Tibial nerve (tissue), 4 donors: ENCODE measurements around the gene IGF2. TPM values are rescaled to one million over a fixed set of nuclear protein-coding genes. Genes with fewer than 3 reads are reported as not detected.

ENCODE experiments used
- DNase-seq, 2 donors: peaks; one replicate each; pipeline ENCODE4 v3.0.0-alpha.2; 2019; ENCODE audit warnings: low spot score in 2 of 2
- H3K27ac ChIP-seq, 4 donors: fragments of 200-600 bp; sonication (generic) in 3 of 4; one replicate each; pipeline ENCODE4 v1.5.1; 2017 to 2019; ENCODE audit warnings: mild to moderate bottlenecking in 1 of 4
- H3K27me3 ChIP-seq, 2 donors: fragments of 200-600 bp; sonication (generic) in 1 of 2; one replicate each; pipeline versions ENCODE4 v1.5.1 to v1.6.0; 2017 to 2019
- H3K36me3 ChIP-seq, 3 donors: fragments of 200-600 bp; sonication (generic); one replicate each; pipeline ENCODE4 v1.5.1; 2018 to 2019
- H3K4me1 ChIP-seq, 4 donors: fragments of 200-600 bp; sonication (generic) in 3 of 4; one replicate each; pipeline ENCODE4 v1.5.1; 2017 to 2019
- H3K4me3 ChIP-seq, 4 donors: fragments of 200-600 bp; sonication (generic) in 3 of 4; one replicate each; pipeline ENCODE4 v1.5.1; 2017 to 2019; ENCODE audit warnings: mild to moderate bottlenecking in 1 of 4, moderate library complexity in 1 of 4
- H3K9me3 ChIP-seq, 4 donors: fragments of 200-600 bp; sonication (generic) in 3 of 4; one replicate each; pipeline ENCODE4 v1.5.1; 2017 to 2019
- EP300 ChIP-seq, 2 donors: sonication (generic); formaldehyde crosslinking; IDR thresholded peaks; one replicate each; pipeline ENCODE4 v1.6.1; 2017; ENCODE audit warnings: antibody characterized with exemption in 2 of 2, mild to moderate bottlenecking in 1 of 2
- POLR2A ChIP-seq, 2 donors: fragments of 450-650 bp; IDR thresholded peaks; one replicate each; pipeline ENCODE4 v1.6.1; 2017; ENCODE audit warnings: antibody characterized with exemption in 2 of 2, mild to moderate bottlenecking in 2 of 2, moderate library complexity in 2 of 2
- WGBS, 2 donors: methylation state at CpG; one replicate each; pipeline ENCODE4 v1.1.5; 2018; 5-methylcytosine and 5-hydroxymethylcytosine counted together
- total RNA-seq, 4 donors: library from RNA; depleted of rRNA; stranded (reverse); fragments of >200 nt; gene quantifications; one replicate each; pipeline ENCODE4 v1.1.0, GENCODE V29; 2016
- TF ChIP-seq, protein P1 (sequence below), 5 experiments: fragments of 200-600 bp in 3 of 5; fragments of 450-650 bp in 2 of 5; sonication (generic) in 3 of 5; IDR thresholded peaks; one replicate each; pipeline ENCODE4 v1.5.1; 2016 to 2019; ENCODE audit warnings: antibody characterized with exemption in 5 of 5, mild to moderate bottlenecking in 3 of 5, moderate library complexity in 2 of 5

Gene IGF2
- total RNA-seq, 4 donors from 2014 or later: 131 to 246 (median 173) TPM

DNA sequence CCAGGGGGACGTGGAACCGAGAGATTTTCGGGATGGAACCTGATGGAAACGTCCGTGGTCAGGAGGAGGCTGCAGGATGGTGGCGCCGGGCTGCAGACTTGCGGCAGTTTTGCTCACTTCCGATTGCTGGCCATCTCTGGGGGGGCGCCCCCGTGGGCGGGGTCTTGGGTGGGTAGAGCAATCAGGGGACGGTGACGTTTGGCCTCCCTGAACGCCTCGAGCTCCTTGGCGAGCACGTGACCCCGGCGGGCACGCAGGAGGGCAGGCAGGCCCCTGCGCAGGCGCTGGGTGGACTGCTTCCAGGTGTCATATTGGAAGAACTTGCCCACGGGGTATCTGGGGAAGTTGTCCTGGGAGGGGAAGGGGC is 6.3 kb downstream of the IGF2 start:
- Histone ChIP-seq H3K9me3 (no peaks in the 10 kb centered on the region), H3K4me3 (no peak overlapping the region), H3K27me3 (peaks cover 0 to 65% of the 10 kb centered on the region in 2 donors), H3K36me3 (no peaks in the 10 kb centered on the region), H3K4me1 (peaks cover 0 to 17% (median 5%) of the 10 kb centered on the region in 4 donors), H3K27ac (no peak overlapping the region)
- no peak for TF ChIP-seq POLR2A (IDR thresholded peaks at IDR 0.05)
- TF ChIP-seq, protein P1, sequence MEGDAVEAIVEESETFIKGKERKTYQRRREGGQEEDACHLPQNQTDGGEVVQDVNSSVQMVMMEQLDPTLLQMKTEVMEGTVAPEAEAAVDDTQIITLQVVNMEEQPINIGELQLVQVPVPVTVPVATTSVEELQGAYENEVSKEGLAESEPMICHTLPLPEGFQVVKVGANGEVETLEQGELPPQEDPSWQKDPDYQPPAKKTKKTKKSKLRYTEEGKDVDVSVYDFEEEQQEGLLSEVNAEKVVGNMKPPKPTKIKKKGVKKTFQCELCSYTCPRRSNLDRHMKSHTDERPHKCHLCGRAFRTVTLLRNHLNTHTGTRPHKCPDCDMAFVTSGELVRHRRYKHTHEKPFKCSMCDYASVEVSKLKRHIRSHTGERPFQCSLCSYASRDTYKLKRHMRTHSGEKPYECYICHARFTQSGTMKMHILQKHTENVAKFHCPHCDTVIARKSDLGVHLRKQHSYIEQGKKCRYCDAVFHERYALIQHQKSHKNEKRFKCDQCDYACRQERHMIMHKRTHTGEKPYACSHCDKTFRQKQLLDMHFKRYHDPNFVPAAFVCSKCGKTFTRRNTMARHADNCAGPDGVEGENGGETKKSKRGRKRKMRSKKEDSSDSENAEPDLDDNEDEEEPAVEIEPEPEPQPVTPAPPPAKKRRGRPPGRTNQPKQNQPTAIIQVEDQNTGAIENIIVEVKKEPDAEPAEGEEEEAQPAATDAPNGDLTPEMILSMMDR (IDR thresholded peaks at IDR 0.05): no peak
- no peak for TF ChIP-seq EP300 (IDR thresholded peaks at IDR 0.05)
- DNase-seq: no peak
- WGBS, 2 donors: 41 to 59% methylated on average over 13 to 16 of the region's 24 CpGs

GRCh38 chr11:2132246-2132645 is 6.9 kb downstream of the IGF2 start:
- Histone ChIP-seq H3K27me3 (peaks cover 0 to 59% of the 10 kb centered on the region in 2 donors), H3K27ac (no peak overlapping the region), H3K4me1 (peaks cover 0 to 11% (median 2%) of the 10 kb centered on the region in 4 donors), H3K36me3 (no peaks in the 10 kb centered on the region), H3K9me3 (no peaks in the 10 kb centered on the region), H3K4me3 (no peak overlapping the region)
- WGBS, 2 donors: 65 to 69% methylated on average over 6 of the region's 6 CpGs
- TF ChIP-seq EP300 (IDR thresholded peaks at IDR 0.05): no peak
- no peak for TF ChIP-seq POLR2A (IDR thresholded peaks at IDR 0.05)
- TF ChIP-seq, protein P1 (IDR thresholded peaks at IDR 0.05): no peak
- no peak for DNase-seq

- Histone ChIP-seq H3K27ac (no peak overlapping the region), H3K4me1 (peaks cover 0 to 6% (median under 1%) of the 10 kb centered on the region in 4 donors), H3K4me3 (no peak overlapping the region), H3K9me3 (no peaks in the 10 kb centered on the region), H3K36me3 (no peaks in the 10 kb centered on the region), H3K27me3 (peaks cover 0 to 53% of the 10 kb centered on the region in 2 donors)
- TF ChIP-seq, protein P1 (IDR thresholded peaks at IDR 0.05): no peak
- TF ChIP-seq POLR2A (IDR thresholded peaks at IDR 0.05): no peak
- TF ChIP-seq EP300 (IDR thresholded peaks at IDR 0.05): no peak
- 80 to 85% methylated on average over 28 of the region's 28 CpGs for WGBS, 2 donors
- no peak for DNase-seq
These were observed 7.6 kb downstream of the IGF2 start for GRCh38 chr11:2131371-2132236.

GRCh38 chr11:2130881-2131352 is 8.3 kb downstream of the IGF2 start:
- H3K4me1 ChIP-seq: peaks cover 0 to 6% (median 0%) of the 10 kb centered on the region in 4 donors
- no peak overlapping the region for H3K4me3 ChIP-seq
- no peak overlapping the region for H3K27ac ChIP-seq
- no peaks in the 10 kb centered on the region for H3K36me3 ChIP-seq
- TF ChIP-seq POLR2A (IDR thresholded peaks at IDR 0.05) (no peak), EP300 (IDR thresholded peaks at IDR 0.05) (no peak)
- TF ChIP-seq, protein P1 (IDR thresholded peaks at IDR 0.05): no peak
- H3K9me3 ChIP-seq: no peaks in the 10 kb centered on the region
- no peak for DNase-seq
- peaks cover 0 to 46% of the 10 kb centered on the region in 2 donors for H3K27me3 ChIP-seq
- WGBS, 2 donors: 77 to 82% methylated on average over 14 to 17 of the region's 18 CpGs

GRCh38 chr11:2129699-2130366 is 9.4 kb downstream of the IGF2 start:
- DNase-seq: no peak
- Histone ChIP-seq H3K36me3 (no peaks in the 10 kb centered on the region), H3K4me1 (peaks cover 0 to 6% (median 0%) of the 10 kb centered on the region in 4 donors), H3K27ac (no peak overlapping the region), H3K9me3 (no peaks in the 10 kb centered on the region), H3K4me3 (no peak overlapping the region), H3K27me3 (peaks cover 0 to 35% of the 10 kb centered on the region in 2 donors)
- 77 to 88% methylated on average over 7 to 11 of the region's 25 CpGs for WGBS, 2 donors
- no peak for TF ChIP-seq POLR2A (IDR thresholded peaks at IDR 0.05)
- TF ChIP-seq, protein P1 (IDR thresholded peaks at IDR 0.05): no peak
- TF ChIP-seq EP300 (IDR thresholded peaks at IDR 0.05): no peak
